ENCODE data around the gene ANKS1B.

Gene ANKS1B

GRCh38 chr12:99063182-99063581 lies 921.6 kb downstream of the ANKS1B start:
- Histone ChIP-seq H3K27ac (ENCODE audit: low read depth in 2 of 2, low read length in 2 of 2) (no peak overlapping the region), H3K4me1 (ENCODE audit: control insufficient read depth in 2 of 2, insufficient read depth in 2 of 2, low read length in 2 of 2) (no peaks in the 10 kb centered on the region)

GRCh38 chr12:99059824-99060511 lies 924.8 kb downstream of the ANKS1B start:
- Histone ChIP-seq H3K36me3 (ENCODE audit: control insufficient read depth in 2 of 2, insufficient read depth in 2 of 2, low read length in 2 of 2) (no peaks in the 10 kb centered on the region), H3K4me1 (ENCODE audit: control insufficient read depth in 2 of 2, insufficient read depth in 2 of 2, low read length in 2 of 2) (no peaks in the 10 kb centered on the region), H3K9me3 (ENCODE audit: control insufficient read depth in 2 of 2, low read length in 2 of 2) (no peaks in the 10 kb centered on the region), H3K27ac (ENCODE audit: low read depth in 2 of 2, low read length in 2 of 2) (no peak overlapping the region), H3K27me3 (ENCODE audit: control insufficient read depth in 2 of 2, insufficient read depth in 2 of 2, low read length in 2 of 2) (no peaks in the 10 kb centered on the region), H3K9ac (ENCODE audit: low read depth in 1 of 2, low read length in 2 of 2) (no peak overlapping the region), H3K4me3 (ENCODE audit: low read length in 2 of 2) (no peak overlapping the region)

More at GRCh38 chr12:99063182-99063581, 921.6 kb downstream of the ANKS1B start:
- Histone ChIP-seq H3K9ac (ENCODE audit: low read depth in 1 of 2, low read length in 2 of 2) (no peak overlapping the region), H3K36me3 (ENCODE audit: control insufficient read depth in 2 of 2, insufficient read depth in 2 of 2, low read length in 2 of 2) (no peaks in the 10 kb centered on the region), H3K27me3 (ENCODE audit: control insufficient read depth in 2 of 2, insufficient read depth in 2 of 2, low read length in 2 of 2) (no peaks in the 10 kb centered on the region), H3K4me3 (ENCODE audit: low read length in 2 of 2) (no peak overlapping the region), H3K9me3 (ENCODE audit: control insufficient read depth in 2 of 2, low read length in 2 of 2) (no peaks in the 10 kb centered on the region)

DNA sequence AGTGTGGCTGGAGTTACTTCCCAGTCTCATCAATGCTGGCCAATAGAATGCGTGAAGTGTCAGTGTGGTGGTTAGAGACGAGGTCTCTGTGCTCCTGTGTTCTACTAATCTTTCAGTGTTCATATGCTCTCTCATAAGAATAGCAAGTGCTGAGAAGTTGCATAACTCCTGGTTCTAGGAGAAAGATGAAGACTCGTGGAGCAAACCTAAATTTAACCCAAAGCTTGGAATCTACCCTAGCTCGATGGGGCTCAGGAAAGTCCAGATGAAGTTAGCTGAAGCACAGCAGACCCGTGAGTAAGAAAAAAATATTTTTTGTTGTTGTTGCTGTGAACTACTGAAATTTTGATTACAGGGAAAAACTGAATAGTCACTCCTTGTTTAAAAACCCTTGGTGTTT lies 927.1 kb downstream of the ANKS1B start:
- Histone ChIP-seq H3K9ac (ENCODE audit: low read depth in 1 of 2, low read length in 2 of 2) (no peak overlapping the region), H3K4me3 (ENCODE audit: low read length in 2 of 2) (no peak overlapping the region)

GRCh38 chr12:99056186-99056585 lies 928.5 kb downstream of the ANKS1B start:
- Histone ChIP-seq H3K4me1 (ENCODE audit: control insufficient read depth in 2 of 2, insufficient read depth in 2 of 2, low read length in 2 of 2) (no peaks in the 10 kb centered on the region), H3K9ac (ENCODE audit: low read depth in 1 of 2, low read length in 2 of 2) (no peak overlapping the region), H3K36me3 (ENCODE audit: control insufficient read depth in 2 of 2, insufficient read depth in 2 of 2, low read length in 2 of 2) (no peaks in the 10 kb centered on the region), H3K27ac (ENCODE audit: low read depth in 2 of 2, low read length in 2 of 2) (no peak overlapping the region), H3K9me3 (ENCODE audit: control insufficient read depth in 2 of 2, low read length in 2 of 2) (no peaks in the 10 kb centered on the region), H3K4me3 (ENCODE audit: low read length in 2 of 2) (no peak overlapping the region), H3K27me3 (ENCODE audit: control insufficient read depth in 2 of 2, insufficient read depth in 2 of 2, low read length in 2 of 2) (no peaks in the 10 kb centered on the region)

More for the DNA sequence above, 927.1 kb downstream of the ANKS1B start:
- Histone ChIP-seq H3K36me3 (ENCODE audit: control insufficient read depth in 2 of 2, insufficient read depth in 2 of 2, low read length in 2 of 2) (no peaks in the 10 kb centered on the region), H3K4me1 (ENCODE audit: control insufficient read depth in 2 of 2, insufficient read depth in 2 of 2, low read length in 2 of 2) (no peaks in the 10 kb centered on the region), H3K9me3 (ENCODE audit: control insufficient read depth in 2 of 2, low read length in 2 of 2) (no peaks in the 10 kb centered on the region), H3K27me3 (ENCODE audit: control insufficient read depth in 2 of 2, insufficient read depth in 2 of 2, low read length in 2 of 2) (no peaks in the 10 kb centered on the region), H3K27ac (ENCODE audit: low read depth in 2 of 2, low read length in 2 of 2) (no peak overlapping the region)

DNA sequence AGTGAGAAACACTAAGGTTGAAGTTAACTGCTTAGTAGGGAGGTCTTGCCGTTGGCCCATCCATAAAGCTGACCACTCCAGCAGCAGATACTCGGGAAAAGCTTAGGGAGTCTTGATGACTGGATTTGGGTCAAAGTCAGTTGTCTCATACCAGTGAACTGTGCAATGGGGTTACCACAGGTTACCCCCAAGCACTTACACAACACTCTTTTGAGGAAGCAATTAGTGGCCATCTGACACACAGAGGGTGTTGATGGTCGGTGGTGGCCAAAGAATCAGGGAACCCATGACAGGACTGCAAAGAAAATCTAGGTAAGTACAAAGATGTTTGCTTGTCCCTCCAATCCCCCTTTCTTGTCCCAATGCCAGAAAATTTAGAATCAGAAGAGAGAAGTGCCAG lies 929.4 kb downstream of the ANKS1B start:
- Histone ChIP-seq H3K27me3 (ENCODE audit: control insufficient read depth in 2 of 2, insufficient read depth in 2 of 2, low read length in 2 of 2) (no peaks in the 10 kb centered on the region), H3K27ac (ENCODE audit: low read depth in 2 of 2, low read length in 2 of 2) (no peak overlapping the region), H3K9ac (ENCODE audit: low read depth in 1 of 2, low read length in 2 of 2) (no peak overlapping the region)

GRCh38 chr12:99054601-99055128 lies 930.1 kb downstream of the ANKS1B start:
- H3K9me3 ChIP-seq (ENCODE audit: control insufficient read depth in 2 of 2, low read length in 2 of 2): no peaks in the 10 kb centered on the region
- H3K4me1 ChIP-seq (ENCODE audit: control insufficient read depth in 2 of 2, insufficient read depth in 2 of 2, low read length in 2 of 2): no peaks in the 10 kb centered on the region
- no peak overlapping the region for H3K9ac ChIP-seq (ENCODE audit: low read depth in 1 of 2, low read length in 2 of 2)
- no peaks in the 10 kb centered on the region for H3K27me3 ChIP-seq (ENCODE audit: control insufficient read depth in 2 of 2, insufficient read depth in 2 of 2, low read length in 2 of 2)
- H3K36me3 ChIP-seq (ENCODE audit: control insufficient read depth in 2 of 2, insufficient read depth in 2 of 2, low read length in 2 of 2): no peaks in the 10 kb centered on the region
- no peak overlapping the region for H3K4me3 ChIP-seq (ENCODE audit: low read length in 2 of 2)
- no peak overlapping the region for H3K27ac ChIP-seq (ENCODE audit: low read depth in 2 of 2, low read length in 2 of 2)

More for the DNA sequence above, 929.4 kb downstream of the ANKS1B start:
- H3K9me3 ChIP-seq (ENCODE audit: control insufficient read depth in 2 of 2, low read length in 2 of 2): no peaks in the 10 kb centered on the region
- no peaks in the 10 kb centered on the region for H3K36me3 ChIP-seq (ENCODE audit: control insufficient read depth in 2 of 2, insufficient read depth in 2 of 2, low read length in 2 of 2)
- no peak overlapping the region for H3K4me3 ChIP-seq (ENCODE audit: low read length in 2 of 2)
- no peaks in the 10 kb centered on the region for H3K4me1 ChIP-seq (ENCODE audit: control insufficient read depth in 2 of 2, insufficient read depth in 2 of 2, low read length in 2 of 2)

- no peaks in the 10 kb centered on the region for H3K27me3 ChIP-seq (ENCODE audit: control insufficient read depth in 2 of 2, insufficient read depth in 2 of 2, low read length in 2 of 2)
- H3K9ac ChIP-seq (ENCODE audit: low read depth in 1 of 2, low read length in 2 of 2): no peak overlapping the region
- no peaks in the 10 kb centered on the region for H3K9me3 ChIP-seq (ENCODE audit: control insufficient read depth in 2 of 2, low read length in 2 of 2)
- no peaks in the 10 kb centered on the region for H3K36me3 ChIP-seq (ENCODE audit: control insufficient read depth in 2 of 2, insufficient read depth in 2 of 2, low read length in 2 of 2)
- H3K27ac ChIP-seq (ENCODE audit: low read depth in 2 of 2, low read length in 2 of 2): no peak overlapping the region
- no peak overlapping the region for H3K4me3 ChIP-seq (ENCODE audit: low read length in 2 of 2)
- no peaks in the 10 kb centered on the region for H3K4me1 ChIP-seq (ENCODE audit: control insufficient read depth in 2 of 2, insufficient read depth in 2 of 2, low read length in 2 of 2)
Measured at GRCh38 chr12:99053616-99054362, 930.9 kb downstream of the ANKS1B start.

GRCh38 chr12:99049774-99050173 lies 935.0 kb downstream of the ANKS1B start:
- Histone ChIP-seq H3K4me3 (ENCODE audit: low read length in 2 of 2) (no peak overlapping the region), H3K36me3 (ENCODE audit: control insufficient read depth in 2 of 2, insufficient read depth in 2 of 2, low read length in 2 of 2) (no peaks in the 10 kb centered on the region), H3K9me3 (ENCODE audit: control insufficient read depth in 2 of 2, low read length in 2 of 2) (no peaks in the 10 kb centered on the region), H3K9ac (ENCODE audit: low read depth in 1 of 2, low read length in 2 of 2) (no peak overlapping the region), H3K4me1 (ENCODE audit: control insufficient read depth in 2 of 2, insufficient read depth in 2 of 2, low read length in 2 of 2) (no peaks in the 10 kb centered on the region), H3K27me3 (ENCODE audit: control insufficient read depth in 2 of 2, insufficient read depth in 2 of 2, low read length in 2 of 2) (no peaks in the 10 kb centered on the region), H3K27ac (ENCODE audit: low read depth in 2 of 2, low read length in 2 of 2) (no peak overlapping the region)

- H3K4me3 ChIP-seq (ENCODE audit: low read length in 2 of 2): no peak overlapping the region
Measured at GRCh38 chr12:99045158-99045557, 939.6 kb downstream of the ANKS1B start.

DNA sequence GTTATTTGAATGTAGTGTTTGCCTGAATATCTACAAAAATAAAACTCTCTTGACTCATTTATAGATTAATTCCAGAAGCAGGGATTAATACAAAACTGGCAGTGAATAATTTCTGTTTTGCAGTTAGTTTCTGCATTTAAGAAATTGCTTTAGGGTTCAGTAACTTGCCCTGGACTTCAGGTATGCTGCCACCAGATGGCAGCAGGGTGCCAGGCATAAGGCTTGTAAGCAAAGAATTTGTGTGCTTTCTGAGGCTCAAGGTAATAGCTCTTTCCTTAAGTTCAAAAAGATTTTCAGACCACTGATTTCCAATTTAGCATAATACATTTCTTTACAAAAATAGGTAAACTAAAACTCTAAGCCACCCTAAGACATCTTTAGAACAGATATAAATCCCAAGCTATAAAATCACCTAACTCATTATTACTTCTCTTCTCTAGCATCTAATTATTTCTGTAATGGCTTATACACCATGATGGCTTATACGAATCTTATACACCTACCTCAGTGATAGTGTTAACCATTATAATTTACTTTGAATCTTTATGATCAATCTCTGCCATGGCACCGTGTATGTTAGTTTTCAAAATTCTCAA lies 941.3 kb downstream of the ANKS1B start:
- no peak overlapping the region for H3K4me3 ChIP-seq (ENCODE audit: low read length in 2 of 2)
- H3K36me3 ChIP-seq (ENCODE audit: control insufficient read depth in 2 of 2, insufficient read depth in 2 of 2, low read length in 2 of 2): no peaks in the 10 kb centered on the region
- no peaks in the 10 kb centered on the region for H3K4me1 ChIP-seq (ENCODE audit: control insufficient read depth in 2 of 2, insufficient read depth in 2 of 2, low read length in 2 of 2)
- no peak overlapping the region for H3K9ac ChIP-seq (ENCODE audit: low read depth in 1 of 2, low read length in 2 of 2)
- no peaks in the 10 kb centered on the region for H3K27me3 ChIP-seq (ENCODE audit: control insufficient read depth in 2 of 2, insufficient read depth in 2 of 2, low read length in 2 of 2)
- H3K27ac ChIP-seq (ENCODE audit: low read depth in 2 of 2, low read length in 2 of 2): no peak overlapping the region
- no peaks in the 10 kb centered on the region for H3K9me3 ChIP-seq (ENCODE audit: control insufficient read depth in 2 of 2, low read length in 2 of 2)

More at GRCh38 chr12:99045158-99045557, 939.6 kb downstream of the ANKS1B start:
- Histone ChIP-seq H3K27me3 (ENCODE audit: control insufficient read depth in 2 of 2, insufficient read depth in 2 of 2, low read length in 2 of 2) (no peaks in the 10 kb centered on the region), H3K9me3 (ENCODE audit: control insufficient read depth in 2 of 2, low read length in 2 of 2) (no peaks in the 10 kb centered on the region), H3K9ac (ENCODE audit: low read depth in 1 of 2, low read length in 2 of 2) (no peak overlapping the region), H3K27ac (ENCODE audit: low read depth in 2 of 2, low read length in 2 of 2) (no peak overlapping the region), H3K4me1 (ENCODE audit: control insufficient read depth in 2 of 2, insufficient read depth in 2 of 2, low read length in 2 of 2) (no peaks in the 10 kb centered on the region), H3K36me3 (ENCODE audit: control insufficient read depth in 2 of 2, insufficient read depth in 2 of 2, low read length in 2 of 2) (no peaks in the 10 kb centered on the region)

Data from mucosa of rectum (tissue), 2 donors.